Mammary epithelial cell (primary cell): ENCODE data around the gene IRAK2.
"Not testable (repeated sequence)": the region's sequence is repeated elsewhere in the genome, so short reads cannot be mapped to it uniquely, and the experiment has no call there.

ENCODE experiments used
- CTCF ChIP-seq, 2 donors: IDR thresholded peaks in 1 of 2; conservative IDR thresholded peaks in 1 of 2; 2 replicates each; pipeline ENCODE4 v1.5.1; 2011 to 2012; ENCODE audit warnings: inconsistent platforms in 2 of 2, low read length in 2 of 2, mild to moderate bottlenecking in 2 of 2, control low read depth in 1 of 2, low read depth in 1 of 2; ENCODE audit not compliant: insufficient read depth in 1 of 2; ENCODE audit errors: extremely low read depth in 1 of 2
- EZH2 ChIP-seq: IDR thresholded peaks from 2 replicates; pipeline ENCODE4 v1.6.1; 2012; ENCODE audit warnings: low read length, inconsistent platforms, borderline replicate concordance

- TF ChIP-seq CTCF (conservative IDR thresholded peaks at IDR 0.05 in 1 of 2, IDR thresholded peaks at IDR 0.05 in 1 of 2; ENCODE audit: extremely low read depth in 1 of 2, insufficient read depth in 1 of 2, low read depth in 1 of 2, low read length in 2 of 2); EZH2: not testable (repeated sequence)
Observed at GRCh38 chr3:10176150-10176549, 11.4 kb downstream of the IRAK2 start.
